ENCODE data around the gene SH3BGR. TPM values are rescaled to one million over a fixed set of nuclear protein-coding genes. Genes with fewer than 3 reads are reported as not detected.

Gene SH3BGR
- 1.6 and 1.8 TPM in 2 replicates for total RNA-seq

GRCh38 chr21:39451332-39452206, at the start of gene SH3BGR:
Gene SH3BGR (plus strand): TSS chr21:39451970. CDS start chr21:39452097, 127 bp downstream.

DNA sequence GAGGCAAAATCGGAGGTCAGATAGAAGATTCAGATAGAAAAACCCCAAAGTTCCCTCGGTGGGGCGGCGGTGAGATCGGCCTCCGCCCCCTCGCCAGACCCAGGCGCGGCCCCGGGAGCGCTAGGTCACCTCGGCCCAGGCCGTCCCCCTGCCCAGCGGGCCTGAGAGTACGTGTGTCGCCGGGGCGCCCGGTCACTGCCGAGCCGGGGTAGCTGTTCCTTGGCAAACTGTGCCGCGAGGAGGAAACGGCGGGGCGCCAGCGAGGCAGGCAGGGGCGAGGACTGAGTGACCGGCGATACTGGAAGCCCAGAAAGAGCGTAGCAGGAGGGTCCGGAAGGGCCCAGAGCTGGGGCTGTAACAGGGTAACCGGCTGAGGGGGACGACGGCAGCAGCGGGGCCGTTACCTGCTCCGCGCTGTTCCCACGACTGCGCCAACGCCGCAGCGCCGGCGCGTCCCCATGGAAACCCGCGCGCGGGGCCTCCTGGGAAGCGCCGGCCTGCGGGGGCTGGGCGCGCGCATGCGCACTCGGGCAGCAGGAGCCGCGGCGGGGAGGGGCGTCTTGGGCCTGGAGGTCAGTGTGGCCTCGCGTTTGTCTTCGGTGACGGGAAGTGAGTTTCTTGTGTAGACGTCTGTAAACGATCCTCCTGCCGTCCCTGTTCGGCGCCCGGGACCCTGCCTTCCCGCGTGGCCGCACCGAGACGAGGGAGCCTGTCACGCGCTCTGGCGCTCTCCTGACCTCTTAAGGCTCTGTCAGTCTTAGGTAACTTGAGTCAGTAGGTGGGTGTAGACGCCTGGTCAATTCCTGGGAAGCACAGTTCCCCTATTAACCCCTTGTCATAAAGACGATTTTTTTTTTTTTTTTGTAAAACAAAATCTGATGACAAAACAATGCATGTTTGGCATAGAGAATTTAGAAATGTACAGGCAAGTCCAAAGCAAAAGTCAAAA, 6.2 kb upstream of the SH3BGR start, which contains the start of gene LCA5L:
TSS of gene LCA5L (minus strand) at position 458 of the 949 bp plus-strand sequence. CDS start 17,285 bp downstream, outside the sequence.

Other genes with a start within 250 kb of the SH3BGR start
- 48.1 and 62.4 TPM in 2 replicates for gene BRWD1, start 138.3 kb upstream of the SH3BGR start, total RNA-seq
- gene HMGN1, start 102.9 kb upstream of the SH3BGR start, total RNA-seq: 190 and 216 TPM in 2 replicates
- gene LCA5L, start 6.2 kb upstream of the SH3BGR start, total RNA-seq: 1.6 and 1.8 TPM in 2 replicates
- under 0.01 TPM in 1 of 2 replicates, not detected in the other for gene B3GALT5, start 161.0 kb downstream of the SH3BGR start, total RNA-seq

Data from smooth muscle cell of bladder (primary cell).